Measurements from ENCODE around the gene TRIM14. TPM values are rescaled to one million over a fixed set of nuclear protein-coding genes. Genes with fewer than 3 reads are reported as not detected.

Gene TRIM14
- total and polyA plus RNA-seq, 7 donors = 0.13 to 2.5 (median 0.79) TPM

GRCh38 chr9:98085058-98085457, 34.0 kb downstream of the TRIM14 start:
- WGBS, 3 donors = 88 to 97% (median 90%) methylated on average over 4 of the region's 4 CpGs
- DNase-seq (no peak), ATAC-seq (no peak)
- Histone ChIP-seq H3K4me1 (no peaks in the 10 kb centered on the region), H3K36me3 (ENCODE audit: insufficient read depth in 1 of 2, low read depth in 1 of 2) (peaks cover 4 to 48% of the 10 kb centered on the region in 2 donors), H3K27me3 (ENCODE audit: insufficient read depth in 3 of 3, low read length in 2 of 3) (peaks cover 0 to 11% (median 4%) of the 10 kb centered on the region in 3 donors), H3K9me3 (no peaks in the 10 kb centered on the region), H3K4me3 (no peak overlapping the region), H3K27ac (no peak overlapping the region)
- intact Hi-C loops (cut with DNase I) = no loop called here
- no peak for TF ChIP-seq CTCF (IDR thresholded peaks at IDR 0.05)

GRCh38 chr9:98084396-98084795, 34.6 kb downstream of the TRIM14 start:
- H3K9me3 ChIP-seq = no peaks in the 10 kb centered on the region
- intact Hi-C loops (cut with DNase I) = no loop called here
- WGBS, 3 donors = 81 to 92% (median 82%) methylated on average over 3 of the region's 3 CpGs
- no peak overlapping the region for H3K27ac ChIP-seq
- H3K27me3 ChIP-seq (ENCODE audit: insufficient read depth in 3 of 3, low read length in 2 of 3) = peaks cover 0 to 9% (median 3%) of the 10 kb centered on the region in 3 donors
- peaks cover 4 to 54% of the 10 kb centered on the region in 2 donors for H3K36me3 ChIP-seq (ENCODE audit: insufficient read depth in 1 of 2, low read depth in 1 of 2)
- no peak overlapping the region for H3K4me3 ChIP-seq
- H3K4me1 ChIP-seq = no peaks in the 10 kb centered on the region
- no peak for ATAC-seq
- no peak for DNase-seq
- no peak for TF ChIP-seq CTCF (IDR thresholded peaks at IDR 0.05)

GRCh38 chr9:98083566-98084183, 35.3 kb downstream of the TRIM14 start:
- peaks cover 4 to 62% of the 10 kb centered on the region in 2 donors for H3K36me3 ChIP-seq (ENCODE audit: insufficient read depth in 1 of 2, low read depth in 1 of 2)
- ATAC-seq = no peak
- H3K4me3 ChIP-seq = no peak overlapping the region
- 82 to 95% (median 89%) methylated on average over 7 of the region's 7 CpGs for WGBS, 3 donors
- no peak for DNase-seq
- intact Hi-C loops (cut with DNase I) = no loop called here
- TF ChIP-seq CTCF (IDR thresholded peaks at IDR 0.05) = no peak
- no peak overlapping the region for H3K27ac ChIP-seq
- peaks cover 0 to 9% (median 3%) of the 10 kb centered on the region in 3 donors for H3K27me3 ChIP-seq (ENCODE audit: insufficient read depth in 3 of 3, low read length in 2 of 3)
- no peaks in the 10 kb centered on the region for H3K9me3 ChIP-seq
- no peaks in the 10 kb centered on the region for H3K4me1 ChIP-seq

GRCh38 chr9:98083061-98083501, 35.9 kb downstream of the TRIM14 start:
- H3K4me3 ChIP-seq = no peak overlapping the region
- H3K36me3 ChIP-seq (ENCODE audit: insufficient read depth in 1 of 2, low read depth in 1 of 2) = peaks cover 4 to 67% of the 10 kb centered on the region in 2 donors
- intact Hi-C loops (cut with DNase I) = no loop called here
- no peaks in the 10 kb centered on the region for H3K4me1 ChIP-seq
- no peaks in the 10 kb centered on the region for H3K9me3 ChIP-seq
- no peak overlapping the region for H3K27ac ChIP-seq
- peaks cover 0 to 8% (median 3%) of the 10 kb centered on the region in 3 donors for H3K27me3 ChIP-seq (ENCODE audit: insufficient read depth in 3 of 3, low read length in 2 of 3)
- ATAC-seq = peak in 3 of 4 donors; percentile 37 to 42 (median 39)
- no peak for DNase-seq
- WGBS, 3 donors = 78 to 94% (median 87%) methylated on average over 2 of the region's 2 CpGs
- no peak for TF ChIP-seq CTCF (IDR thresholded peaks at IDR 0.05)

All from psoas muscle (tissue), 8 donors.